Left renal cortex interstitium (tissue), 4 donors: ENCODE measurements around the gene GRK4. TPM values are rescaled to one million over a fixed set of nuclear protein-coding genes. Genes with fewer than 3 reads are reported as not detected.

Experiments
- DNase-seq, 4 donors: peaks; one replicate each; pipeline ENCODE4 v3.0.0-alpha.2; 2013; ENCODE audit warnings: low read depth in 4 of 4, low spot score in 2 of 4, missing footprints in 1 of 4
- polyA plus RNA-seq, 4 donors: library from polyadenylated mRNA; unstranded; fragments of 120-200 nt; gene quantifications; one replicate each; pipeline ENCODE4 v1.2.1, GENCODE V29; 2013; ENCODE audit not compliant: insufficient read length in 4 of 4

The GRK4 gene
- polyA plus RNA-seq, 4 donors: 7.6 to 12.1 (median 8.9) TPM

GRCh38 chr4:3060946-3061345 lies 97.6 kb downstream of the GRK4 start:
- DNase-seq: no peak

- no peak for DNase-seq
These were observed 99.1 kb downstream of the GRK4 start for GRCh38 chr4:3062471-3062870.

GRCh38 chr4:3065551-3065950 lies 102.2 kb downstream of the GRK4 start:
- no peak for DNase-seq

- no peak for DNase-seq
These were observed 103.5 kb downstream of the GRK4 start for GRCh38 chr4:3066836-3067400.

GRCh38 chr4:3067473-3068001 lies 104.2 kb downstream of the GRK4 start:
- DNase-seq: no peak

- DNase-seq: no peak
These were observed 106.4 kb downstream of the GRK4 start for GRCh38 chr4:3069661-3070199.

- DNase-seq: no peak
These were observed 107.5 kb downstream of the GRK4 start for GRCh38 chr4:3070709-3071500.

GRCh38 chr4:3071811-3072210 lies 108.4 kb downstream of the GRK4 start:
- no peak for DNase-seq

- DNase-seq: no peak
These were observed 110.0 kb downstream of the GRK4 start for GRCh38 chr4:3073158-3074077.

GRCh38 chr4:3074078-3074845 lies 110.9 kb downstream of the GRK4 start, which contains the start of the genes HTT and HTT-AS:
Gene HTT (plus strand): TSS chr4:3074681. CDS start chr4:3074826, 145 bp downstream.
Gene HTT-AS (minus strand): TSS chr4:3074538.
- peak; percentile 89 to 96 (median 93) for DNase-seq

- peak; percentile 51 to 67 (median 57) for DNase-seq
These were observed 111.7 kb downstream of the GRK4 start for GRCh38 chr4:3074846-3075651.

GRCh38 chr4:3075652-3075981 lies 112.2 kb downstream of the GRK4 start:
- no peak for DNase-seq

GRCh38 chr4:3077796-3078195 lies 114.4 kb downstream of the GRK4 start:
- DNase-seq: no peak

- DNase-seq: no peak
These were observed 116.3 kb downstream of the GRK4 start for GRCh38 chr4:3079694-3080123.

- no peak for DNase-seq
These were observed 119.6 kb downstream of the GRK4 start for GRCh38 chr4:3082925-3083515.

GRCh38 chr4:3083732-3084131 lies 120.4 kb downstream of the GRK4 start:
- no peak for DNase-seq

- no peak for DNase-seq
These were observed 122.7 kb downstream of the GRK4 start for GRCh38 chr4:3085948-3086670.
